Stomach (tissue), 4 donors: ENCODE measurements around the gene FNDC3B.

Experiments
- EP300 ChIP-seq: sonication (generic); formaldehyde crosslinking; IDR thresholded peaks from one replicate; pipeline ENCODE4 v1.6.1; 2017; ENCODE audit warnings: antibody characterized with exemption
- POLR2A ChIP-seq, 4 donors: fragments of 450-650 bp; IDR thresholded peaks; one replicate each; pipeline ENCODE4 v1.6.1; 2016; ENCODE audit warnings: antibody characterized with exemption in 4 of 4, control low read depth in 2 of 4, mild to moderate bottlenecking in 1 of 4, moderate library complexity in 1 of 4
- TF ChIP-seq, protein P1 (sequence below), 7 experiments: fragments of 450-650 bp in 4 of 7; fragments of 200-600 bp in 3 of 7; sonication (generic) in 3 of 7; IDR thresholded peaks; one replicate each; pipeline ENCODE4 v1.5.1; 2016 to 2019; ENCODE audit warnings: antibody characterized with exemption in 7 of 7, control low read depth in 2 of 7, mild to moderate bottlenecking in 1 of 7

GRCh38 chr3:172059532-172059931 is 20.2 kb downstream of the FNDC3B start:
- no peak for TF ChIP-seq EP300
- no peak for TF ChIP-seq POLR2A (IDR thresholded peaks at IDR 0.05)
- TF ChIP-seq, protein P1, sequence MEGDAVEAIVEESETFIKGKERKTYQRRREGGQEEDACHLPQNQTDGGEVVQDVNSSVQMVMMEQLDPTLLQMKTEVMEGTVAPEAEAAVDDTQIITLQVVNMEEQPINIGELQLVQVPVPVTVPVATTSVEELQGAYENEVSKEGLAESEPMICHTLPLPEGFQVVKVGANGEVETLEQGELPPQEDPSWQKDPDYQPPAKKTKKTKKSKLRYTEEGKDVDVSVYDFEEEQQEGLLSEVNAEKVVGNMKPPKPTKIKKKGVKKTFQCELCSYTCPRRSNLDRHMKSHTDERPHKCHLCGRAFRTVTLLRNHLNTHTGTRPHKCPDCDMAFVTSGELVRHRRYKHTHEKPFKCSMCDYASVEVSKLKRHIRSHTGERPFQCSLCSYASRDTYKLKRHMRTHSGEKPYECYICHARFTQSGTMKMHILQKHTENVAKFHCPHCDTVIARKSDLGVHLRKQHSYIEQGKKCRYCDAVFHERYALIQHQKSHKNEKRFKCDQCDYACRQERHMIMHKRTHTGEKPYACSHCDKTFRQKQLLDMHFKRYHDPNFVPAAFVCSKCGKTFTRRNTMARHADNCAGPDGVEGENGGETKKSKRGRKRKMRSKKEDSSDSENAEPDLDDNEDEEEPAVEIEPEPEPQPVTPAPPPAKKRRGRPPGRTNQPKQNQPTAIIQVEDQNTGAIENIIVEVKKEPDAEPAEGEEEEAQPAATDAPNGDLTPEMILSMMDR (IDR thresholded peaks at IDR 0.05) = no peak
